Neutrophil (primary cell): ENCODE measurements around the gene DUSP15.
"Not testable (repeated sequence)": the region's sequence is repeated elsewhere in the genome, so short reads cannot be mapped to it uniquely, and the experiment has no call there.

Source experiments
- H3K27ac ChIP-seq: fragments of 200-600 bp; sonication (generic); 2 replicates; pipeline ENCODE4 v1.5.1; 2016; ENCODE audit warnings: mild to moderate bottlenecking, moderate library complexity
- H3K27me3 ChIP-seq: fragments of 200-600 bp; sonication (generic); 2 replicates; pipeline ENCODE4 v1.6.0; 2016; ENCODE audit warnings: mild to moderate bottlenecking
- H3K36me3 ChIP-seq: fragments of 200-600 bp; sonication (generic); 2 replicates; pipeline ENCODE4 v1.5.1; 2017
- H3K4me1 ChIP-seq, 2 experiments: fragments of 200-600 bp in 1 of 2; sonication (generic) in 1 of 2; 1 replicate in 1 of 2; 2 replicates in 1 of 2; pipeline versions ENCODE4 v1.5.1 to v1.6.1; 2013 to 2016; ENCODE audit warnings: low read depth in 1 of 2, low read length in 1 of 2, mild to moderate bottlenecking in 1 of 2, moderate library complexity in 1 of 2; ENCODE audit not compliant: control insufficient read depth in 1 of 2, insufficient read depth in 1 of 2
- H3K4me3 ChIP-seq, 2 experiments: fragments of 200-600 bp in 1 of 2; sonication (generic) in 1 of 2; 1 replicate in 1 of 2; 2 replicates in 1 of 2; pipeline ENCODE4 v1.5.1; 2013 to 2016; ENCODE audit warnings: low read depth in 1 of 2, low read length in 1 of 2, mild to moderate bottlenecking in 1 of 2, moderate library complexity in 1 of 2
- H3K9me3 ChIP-seq: fragments of 200-600 bp; sonication (generic); 2 replicates; pipeline ENCODE4 v1.5.1; 2016
- CTCF ChIP-seq: fragments of 200-600 bp; sonication (generic); IDR thresholded peaks from 2 replicates; pipeline ENCODE4 v1.5.1; 2016; ENCODE audit warnings: antibody characterized with exemption

The DUSP15 gene

GRCh38 chr20:31819083-31819784 lies 51.1 kb downstream of the DUSP15 start, which contains the start of gene MYLK2:
TSS of gene MYLK2 (plus strand) at chr20:31819356. CDS start at chr20:31819581, 225 bp downstream.
- Histone ChIP-seq H3K27me3 (peaks cover 8% of the 10 kb centered on the region), H3K36me3 (no peaks in the 10 kb centered on the region), H3K4me3 (no peak within 1 kb of the TSS), H3K27ac (no peak within 1 kb of the TSS), H3K4me1 (peaks cover 3 to 7% of the 10 kb centered on the region in 2 experiments), H3K9me3 (no peaks in the 10 kb centered on the region)
- TF ChIP-seq CTCF = no peak

- no peak for TF ChIP-seq CTCF
- Histone ChIP-seq H3K4me1 (peaks cover 3 to 7% of the 10 kb centered on the region in 2 experiments), H3K9me3 (no peaks in the 10 kb centered on the region), H3K4me3 (no peak overlapping the region), H3K27me3 (peaks cover 8% of the 10 kb centered on the region), H3K36me3 (no peaks in the 10 kb centered on the region), H3K27ac (no peak overlapping the region)
Measured at GRCh38 chr20:31818376-31818908, 51.9 kb downstream of the DUSP15 start.

GRCh38 chr20:31817461-31817860 lies 52.9 kb downstream of the DUSP15 start:
- Histone ChIP-seq H3K4me3 (no peak overlapping the region), H3K27me3 (peaks cover 5% of the 10 kb centered on the region), H3K36me3 (no peaks in the 10 kb centered on the region), H3K27ac (no peak overlapping the region), H3K9me3 (no peaks in the 10 kb centered on the region), H3K4me1 (peaks cover 0 to 1% of the 10 kb centered on the region in 2 experiments)
- no peak for TF ChIP-seq CTCF

- H3K36me3 ChIP-seq = peaks cover 6% of the 10 kb centered on the region
- H3K4me3 ChIP-seq = no peak overlapping the region
- TF ChIP-seq CTCF = no peak
- no peaks in the 10 kb centered on the region for H3K9me3 ChIP-seq
- H3K4me1 ChIP-seq = no peaks in the 10 kb centered on the region
- no peak overlapping the region for H3K27ac ChIP-seq
- no peaks in the 10 kb centered on the region for H3K27me3 ChIP-seq
Measured at GRCh38 chr20:31816221-31816620, 54.1 kb downstream of the DUSP15 start.

- Histone ChIP-seq H3K4me3 (no peak overlapping the region), H3K27ac (no peak overlapping the region), H3K4me1 (no peaks in the 10 kb centered on the region), H3K36me3 (peaks cover 6% of the 10 kb centered on the region), H3K9me3 (no peaks in the 10 kb centered on the region), H3K27me3 (no peaks in the 10 kb centered on the region)
- no peak for TF ChIP-seq CTCF
Measured at GRCh38 chr20:31815408-31816188, 54.7 kb downstream of the DUSP15 start.

- not testable (repeated sequence) for H3K4me1 ChIP-seq, H3K27me3 ChIP-seq, H3K9me3 ChIP-seq, H3K27ac ChIP-seq, H3K4me3 ChIP-seq, H3K36me3 ChIP-seq
Measured at GRCh38 chr20:31814142-31814541, 56.2 kb downstream of the DUSP15 start.
